Loucy (cell line): ENCODE measurements around the gene TAAR8.

ENCODE experiments used
- H2AFZ ChIP-seq: fragments of 200-600 bp; sonication (generic); 2 replicates; pipeline ENCODE4 v1.6.0; 2016; ENCODE audit warnings: antibody characterized with exemption, mild to moderate bottlenecking, low read length, moderate library complexity
- H3F3A ChIP-seq: fragments of 200-600 bp; 2 replicates; pipeline ENCODE4 v1.6.0; 2016; ENCODE audit warnings: antibody characterized with exemption, low read depth, mild to moderate bottlenecking
- H3K27me3 ChIP-seq: fragments of 200-600 bp; sonication (generic); 2 replicates; pipeline ENCODE4 v1.6.1; 2014; ENCODE audit warnings: low read length, mild to moderate bottlenecking; ENCODE audit not compliant: insufficient read depth, poor library complexity, severe bottlenecking
- H3K36me3 ChIP-seq: fragments of 200-600 bp; sonication (generic); 2 replicates; pipeline ENCODE4 v1.6.1; 2016; ENCODE audit warnings: low read length; ENCODE audit not compliant: insufficient read depth
- H3K4me1 ChIP-seq: fragments of 200-600 bp; sonication (generic); 2 replicates; pipeline ENCODE4 v1.5.1; 2014; ENCODE audit warnings: low read length, mild to moderate bottlenecking; ENCODE audit not compliant: insufficient read depth, poor library complexity, severe bottlenecking
- H3K4me2 ChIP-seq: fragments of 200-600 bp; sonication (generic); 2 replicates; pipeline ENCODE4 v1.6.0; 2014; ENCODE audit warnings: antibody characterized with exemption, low read length, low read depth, mild to moderate bottlenecking; ENCODE audit not compliant: poor library complexity, severe bottlenecking
- H3K4me3 ChIP-seq: fragments of 200-600 bp; sonication (generic); 2 replicates; pipeline ENCODE4 v1.5.1; 2014; ENCODE audit warnings: low read length, mild to moderate bottlenecking, mixed read lengths; ENCODE audit not compliant: poor library complexity, severe bottlenecking
- H3K79me2 ChIP-seq: fragments of 200-600 bp; sonication (generic); 2 replicates; pipeline ENCODE4 v1.6.1; 2014; ENCODE audit warnings: low read length; ENCODE audit not compliant: insufficient read depth
- H3K9ac ChIP-seq: fragments of 200-600 bp; sonication (generic); 2 replicates; pipeline ENCODE4 v1.6.0; 2014; ENCODE audit warnings: mild to moderate bottlenecking, low read depth, low read length, moderate library complexity; ENCODE audit not compliant: poor library complexity, severe bottlenecking
- H3K9me2 ChIP-seq: fragments of 200-600 bp; sonication (generic); replicated peaks from 2 replicates; pipeline ENCODE4 v1.6.1; 2016; ENCODE audit warnings: low read depth, low read length, mixed read lengths
- H3K9me3 ChIP-seq: fragments of 200-600 bp; sonication (generic); 2 replicates; pipeline ENCODE4 v1.6.1; 2014; ENCODE audit warnings: mild to moderate bottlenecking, antibody characterized with exemption, low read length, low read depth; ENCODE audit not compliant: insufficient read depth
- H4K20me1 ChIP-seq: fragments of 200-600 bp; sonication (generic); 2 replicates; pipeline ENCODE4 v1.6.0; 2014; ENCODE audit warnings: antibody characterized with exemption, low read length, mild to moderate bottlenecking; ENCODE audit not compliant: insufficient read depth, poor library complexity, severe bottlenecking
- CTCF ChIP-seq: fragments of 200-600 bp; sonication (generic); conservative IDR thresholded peaks from 2 replicates; pipeline ENCODE4 v1.5.1; 2014; ENCODE audit warnings: mild to moderate bottlenecking, antibody characterized with exemption, low read length
- EZH2phosphoT487 ChIP-seq: fragments of 200-600 bp; IDR thresholded peaks from 2 replicates; pipeline ENCODE4 v1.6.1; 2018; ENCODE audit warnings: antibody characterized with exemption, mild to moderate bottlenecking, moderate library complexity, borderline replicate concordance

The TAAR8 gene

GRCh38 chr6:132511831-132512220, 40.6 kb upstream of the TAAR8 start:
- TF ChIP-seq CTCF (no peak), EZH2phosphoT487 (no peak)
- Histone ChIP-seq H3K9ac (no peak overlapping the region), H3K4me2 (no peak overlapping the region), H3K9me3 (no peaks in the 10 kb centered on the region), H3K4me3 (no peak overlapping the region), H4K20me1 (no peaks in the 10 kb centered on the region), H3K9me2 (no peaks in the 10 kb centered on the region), H3K36me3 (no peaks in the 10 kb centered on the region), H3K27me3 (no peaks in the 10 kb centered on the region), H2AFZ (no peak overlapping the region), H3F3A (no peaks in the 10 kb centered on the region), H3K4me1 (no peaks in the 10 kb centered on the region), H3K79me2 (no peaks in the 10 kb centered on the region)

GRCh38 chr6:132512342-132512637, 40.2 kb upstream of the TAAR8 start:
- H3K4me1 ChIP-seq = no peaks in the 10 kb centered on the region
- no peak overlapping the region for H3K4me2 ChIP-seq
- no peaks in the 10 kb centered on the region for H3K27me3 ChIP-seq
- no peaks in the 10 kb centered on the region for H3K9me2 ChIP-seq
- H3K4me3 ChIP-seq = no peak overlapping the region
- TF ChIP-seq EZH2phosphoT487 = no peak
- TF ChIP-seq CTCF = no peak
- no peaks in the 10 kb centered on the region for H3K79me2 ChIP-seq
- no peaks in the 10 kb centered on the region for H3F3A ChIP-seq
- no peak overlapping the region for H2AFZ ChIP-seq
- no peaks in the 10 kb centered on the region for H3K36me3 ChIP-seq
- H3K9ac ChIP-seq = no peak overlapping the region
- H4K20me1 ChIP-seq = no peaks in the 10 kb centered on the region
- H3K9me3 ChIP-seq = no peaks in the 10 kb centered on the region

- Histone ChIP-seq H3K27me3 (no peaks in the 10 kb centered on the region), H3K4me3 (no peak within 1 kb of the TSS), H3K9me3 (no peaks in the 10 kb centered on the region), H3K4me1 (no peaks in the 10 kb centered on the region), H4K20me1 (no peaks in the 10 kb centered on the region), H2AFZ (no peak within 1 kb of the TSS), H3F3A (no peaks in the 10 kb centered on the region), H3K9ac (no peak within 1 kb of the TSS), H3K9me2 (no peaks in the 10 kb centered on the region), H3K4me2 (no peak within 1 kb of the TSS), H3K79me2 (no peaks in the 10 kb centered on the region), H3K36me3 (no peaks in the 10 kb centered on the region)
- no peak for TF ChIP-seq CTCF
- TF ChIP-seq EZH2phosphoT487 = no peak
Measured at GRCh38 chr6:132512638-132513632, 39.5 kb upstream of the TAAR8 start, which contains the start of gene STX7. STX7 (minus strand) TSS chr6:132513116; CDS start chr6:132503530, 9,586 bp downstream.
